ENCODE data around the gene CAPN5.

GRCh38 chr11:77125191-77125590 is 58.4 kb downstream of the CAPN5 start:
- no peak for TF ChIP-seq CTCF (conservative IDR thresholded peaks at IDR 0.05; ENCODE audit: low read length)
- no peak for TF ChIP-seq EZH2phosphoT487 (IDR thresholded peaks at IDR 0.05; ENCODE audit: borderline replicate concordance)
